AML-193 (cell line): ENCODE measurements around the gene ZFAND4.
"Not testable (repeated sequence)": the region's sequence is repeated elsewhere in the genome, so short reads cannot be mapped to it uniquely, and the experiment has no call there.

Source experiments
- DNase-seq, 2 experiments: peaks; one replicate each; lab custom pipeline; 2025; lab: John Stamatoyannopoulos, UW

Gene ZFAND4

GRCh38 chr10:45672181-45673073 is at the start of gene ZFAND4:
ZFAND4 (minus strand) TSS chr10:45672772; CDS start chr10:45663725, 9,047 bp downstream.
- peak; percentile 86 to 89 for DNase-seq

GRCh38 chr10:45721503-45721902 is 48.9 kb upstream of the ZFAND4 start:
- DNase-seq, result not testable (repeated sequence)

GRCh38 chr10:45717642-45718041 is 45.1 kb upstream of the ZFAND4 start:
- DNase-seq, result not testable (repeated sequence)

- DNase-seq, result not testable (repeated sequence)
These were observed 44.5 kb upstream of the ZFAND4 start for GRCh38 chr10:45717053-45717452.

GRCh38 chr10:45711223-45711622 is 38.7 kb upstream of the ZFAND4 start:
- DNase-seq, result not testable (repeated sequence)

GRCh38 chr10:45710200-45710796 is 37.7 kb upstream of the ZFAND4 start:
- DNase-seq, result not testable (repeated sequence)

- not testable (repeated sequence) for DNase-seq
These were observed 5.9 kb upstream of the ZFAND4 start for GRCh38 chr10:45678467-45678866.

GRCh38 chr10:45675388-45675787 is 2.8 kb upstream of the ZFAND4 start:
- no peak for DNase-seq

- no peak for DNase-seq
These were observed 589 bp upstream of the ZFAND4 start for GRCh38 chr10:45673074-45673648.

GRCh38 chr10:45671300-45671699 is 1.3 kb downstream of the ZFAND4 start:
- not testable (repeated sequence) for DNase-seq

GRCh38 chr10:45669897-45670296 is 2.7 kb downstream of the ZFAND4 start:
- not testable (repeated sequence) for DNase-seq

- no peak for DNase-seq
These were observed 11.6 kb downstream of the ZFAND4 start for GRCh38 chr10:45660876-45661411.

GRCh38 chr10:45657033-45657926 is 15.3 kb downstream of the ZFAND4 start:
- DNase-seq, result no peak

- no peak for DNase-seq
These were observed 17.4 kb downstream of the ZFAND4 start for GRCh38 chr10:45655219-45655618.

GRCh38 chr10:45654753-45655141 is 17.8 kb downstream of the ZFAND4 start:
- not testable (repeated sequence) for DNase-seq

- DNase-seq, result no peak
These were observed 19.1 kb downstream of the ZFAND4 start for GRCh38 chr10:45653454-45653853.

- DNase-seq, result no peak
These were observed 20.1 kb downstream of the ZFAND4 start for GRCh38 chr10:45652511-45652910.

- no peak for DNase-seq
These were observed 23.3 kb downstream of the ZFAND4 start for GRCh38 chr10:45649296-45649695.

GRCh38 chr10:45647118-45647517 is 25.5 kb downstream of the ZFAND4 start:
- DNase-seq, result no peak

- no peak for DNase-seq
These were observed 26.1 kb downstream of the ZFAND4 start for GRCh38 chr10:45646384-45647050.

GRCh38 chr10:45644527-45644926 is 28.0 kb downstream of the ZFAND4 start:
- DNase-seq, result no peak
